Endothelial cell of umbilical vein (primary cell): ENCODE results near the gene ERN2. TPM values are rescaled to one million over a fixed set of nuclear protein-coding genes. Genes with fewer than 3 reads are reported as not detected.
"Not testable (repeated sequence)": the region's sequence is repeated elsewhere in the genome, so short reads cannot be mapped to it uniquely, and the experiment has no call there.

Source experiments
- BruUV-seq: library from RNA; stranded (reverse); fragments of 400-500 nt; replicated peaks from 2 replicates; lab custom pipeline; 2021; lab: Mats Ljungman, UMichigan
- CTCF ChIA-PET: fragments of 300-600, 350-600 bp; sonication (Branson Sonifier 250); formaldehyde crosslinking; loops from one replicate; lab custom pipeline; 2021; ENCODE audit warnings: antibody characterized with exemption, inconsistent platforms; lab: Charles Lee
- POLR2A ChIA-PET: fragments of 300-600, 350-600 bp; sonication (Branson Sonifier 250); formaldehyde crosslinking; loops from one replicate; lab custom pipeline; 2021; ENCODE audit warnings: antibody characterized with exemption, inconsistent platforms; lab: Charles Lee
- DNase-seq: peaks from one replicate; pipeline ENCODE4 v3.0.0-alpha.2; 2011; ENCODE audit warnings: low read depth, low spot score
- FAIRE-seq: peaks from 2 replicates; lab custom pipeline; 2011; peaks lifted over from hg19 to GRCh38; lab: Jason Lieb, UNC
- H2AFZ ChIP-seq: 2 replicates; pipeline ENCODE4 v1.6.0; 2012; ENCODE audit warnings: low read depth, low read length, control low read depth, inconsistent platforms
- H3K27ac ChIP-seq: 2 replicates; pipeline ENCODE4 v1.5.1; 2011; ENCODE audit warnings: low read depth, mild to moderate bottlenecking, control low read depth, low read length, moderate library complexity; ENCODE audit not compliant: insufficient read depth
- H3K27me3 ChIP-seq, 2 experiments: 2 replicates each; pipeline versions ENCODE4 v1.6.0 to v1.6.1; 2011; ENCODE audit warnings: low read length in 2 of 2, mixed read lengths in 1 of 2; ENCODE audit not compliant: control insufficient read depth in 2 of 2, insufficient read depth in 2 of 2
- H3K36me3 ChIP-seq, 2 experiments: 2 replicates in 1 of 2; 3 replicates in 1 of 2; pipeline ENCODE4 v1.5.1; 2011; ENCODE audit warnings: low read length in 2 of 2, mild to moderate bottlenecking in 1 of 2, moderate library complexity in 1 of 2; ENCODE audit not compliant: control insufficient read depth in 2 of 2, insufficient read depth in 2 of 2; ENCODE audit errors: extremely low read depth in 1 of 2
- H3K4me1 ChIP-seq: 3 replicates; pipeline ENCODE4 v1.5.1; 2011; ENCODE audit warnings: mild to moderate bottlenecking, low read length; ENCODE audit not compliant: control insufficient read depth, insufficient read depth; ENCODE audit errors: extremely low read depth
- H3K4me2 ChIP-seq: 2 replicates; pipeline ENCODE4 v1.6.1; 2011; ENCODE audit warnings: low read length, control low read depth, mixed read lengths; ENCODE audit not compliant: insufficient read depth
- H3K4me3 ChIP-seq, 3 experiments: fragments of 200-600 bp in 1 of 3; sonication (generic), shearing (Covaris generic) in 1 of 3; replicated peaks in 1 of 3; 2 replicates each; pipeline ENCODE4 v1.5.1; 2011 to 2016; ENCODE audit warnings: control low read depth in 3 of 3, low read length in 3 of 3, mild to moderate bottlenecking in 2 of 3, inconsistent platforms in 1 of 3, low read depth in 1 of 3, moderate library complexity in 1 of 3; ENCODE audit not compliant: insufficient read depth in 1 of 3
- H3K79me2 ChIP-seq: 2 replicates; pipeline ENCODE4 v1.6.0; 2012; ENCODE audit warnings: low read length, inconsistent platforms; ENCODE audit not compliant: control insufficient read depth, insufficient read depth
- H3K9ac ChIP-seq: replicated peaks from 2 replicates; pipeline ENCODE3; 2011; ENCODE audit warnings: low read length, control low read depth; ENCODE audit not compliant: insufficient read depth; ENCODE audit errors: extremely low read depth
- H3K9me1 ChIP-seq: replicated peaks from 3 replicates; pipeline ENCODE4 v1.6.0; 2011; ENCODE audit warnings: mild to moderate bottlenecking, low read length; ENCODE audit not compliant: control insufficient read depth, insufficient read depth; ENCODE audit errors: extremely low read depth
- H3K9me3 ChIP-seq: replicated peaks from 2 replicates; pipeline ENCODE4 v1.5.1; 2012; ENCODE audit warnings: low read length, inconsistent platforms; ENCODE audit not compliant: control insufficient read depth, insufficient read depth
- H4K20me1 ChIP-seq: replicated peaks from 2 replicates; pipeline ENCODE3; 2011; ENCODE audit warnings: mild to moderate bottlenecking, low read length; ENCODE audit not compliant: control insufficient read depth, insufficient read depth; ENCODE audit errors: extremely low read depth
- EZH2 ChIP-seq: IDR thresholded peaks from 2 replicates; pipeline ENCODE4 v1.6.1; 2012; ENCODE audit warnings: borderline replicate concordance, low read depth, mild to moderate bottlenecking, moderate library complexity, low read length, inconsistent platforms; ENCODE audit not compliant: severe bottlenecking
- FOS ChIP-seq: IDR thresholded peaks from 2 replicates; pipeline ENCODE4 v1.6.1; 2011; ENCODE audit warnings: mild to moderate bottlenecking, low read length, moderate library complexity, borderline replicate concordance; ENCODE audit not compliant: insufficient read depth
- GATA2 ChIP-seq: IDR thresholded peaks from 2 replicates; pipeline ENCODE4 v1.7.0; 2011; ENCODE audit warnings: low read depth, mild to moderate bottlenecking, moderate library complexity, mixed read lengths, low read length; ENCODE audit not compliant: insufficient read length, insufficient read depth
- JUN ChIP-seq: IDR thresholded peaks from 2 replicates; pipeline ENCODE4 v1.6.1; 2011; ENCODE audit warnings: borderline replicate concordance, low read depth; ENCODE audit not compliant: insufficient read length, insufficient read depth
- MAX ChIP-seq: IDR thresholded peaks from 2 replicates; pipeline ENCODE4 v1.6.1; 2011; ENCODE audit not compliant: insufficient read depth, insufficient read length
- MYC ChIP-seq: IDR thresholded peaks from one replicate; pipeline ENCODE4 v1.6.1; 2011; ENCODE audit warnings: mild to moderate bottlenecking, low read depth, low read length
- POLR2A ChIP-seq: IDR thresholded peaks from 2 replicates; pipeline ENCODE4 v1.6.1; 2012; ENCODE audit warnings: low read depth, mild to moderate bottlenecking, control low read depth, low read length
- POLR2AphosphoS5 ChIP-seq: IDR thresholded peaks from 2 replicates; pipeline ENCODE4 v1.6.1; 2012; ENCODE audit warnings: low read depth, mild to moderate bottlenecking, control low read depth, low read length, moderate library complexity; ENCODE audit not compliant: insufficient read depth
- dilution Hi-C: fragments of 300-500 bp; cut with MboI; formaldehyde crosslinking; loops from one replicate; pipeline ENCODE4 v1.15.0; 2019; ENCODE audit warnings: low sequenced_read_pairs; ENCODE audit not compliant: extremely low pct_ligation_motif_present
- intact Hi-C: fragments of 100-400 bp; cut with micrococcal nuclease; formaldehyde crosslinking; loops from one replicate; pipeline ENCODE4 v1.10.0; 2022
- polyA plus RNA-seq, 4 experiments: library from polyadenylated mRNA; depleted of rRNA in 3 of 4; stranded (reverse) in 3 of 4; unstranded in 1 of 4; fragments of >200 nt; gene quantifications; 2 replicates each; pipeline versions ENCODE4 v1.2.1 to v1.2.3, GENCODE V29; 2011 to 2012; ENCODE audit warnings: missing spikeins in 1 of 4
- total RNA-seq: library from RNA; stranded (reverse); gene quantifications from 2 replicates; pipeline ENCODE4 v1.2.3, GENCODE V29; 2021
- TF ChIP-seq, protein P1 (sequence below), 2 donors: IDR thresholded peaks; 1 replicate in 1 of 2; 2 replicates in 1 of 2; pipeline ENCODE4 v1.5.1; 2011; ENCODE audit warnings: low read length in 2 of 2, mild to moderate bottlenecking in 2 of 2, moderate library complexity in 2 of 2, control low read depth in 1 of 2, inconsistent platforms in 1 of 2, low read depth in 1 of 2; ENCODE audit not compliant: insufficient read depth in 1 of 2; ENCODE audit errors: extremely low read depth in 1 of 2

The ERN2 gene
- total and polyA plus RNA-seq, 2 donors (not counting 3 experiments of a cell fraction or from before 2014, with no cell fraction given): 0.15 TPM; not detected in 1

- H3K36me3 ChIP-seq: no peaks in the 10 kb centered on the region
- TF ChIP-seq POLR2A: no peak
- TF ChIP-seq MYC: no peak
- TF ChIP-seq POLR2AphosphoS5: no peak
- no peak for TF ChIP-seq GATA2
- TF ChIP-seq JUN: no peak
- TF ChIP-seq MAX: no peak
- TF ChIP-seq, protein P1, sequence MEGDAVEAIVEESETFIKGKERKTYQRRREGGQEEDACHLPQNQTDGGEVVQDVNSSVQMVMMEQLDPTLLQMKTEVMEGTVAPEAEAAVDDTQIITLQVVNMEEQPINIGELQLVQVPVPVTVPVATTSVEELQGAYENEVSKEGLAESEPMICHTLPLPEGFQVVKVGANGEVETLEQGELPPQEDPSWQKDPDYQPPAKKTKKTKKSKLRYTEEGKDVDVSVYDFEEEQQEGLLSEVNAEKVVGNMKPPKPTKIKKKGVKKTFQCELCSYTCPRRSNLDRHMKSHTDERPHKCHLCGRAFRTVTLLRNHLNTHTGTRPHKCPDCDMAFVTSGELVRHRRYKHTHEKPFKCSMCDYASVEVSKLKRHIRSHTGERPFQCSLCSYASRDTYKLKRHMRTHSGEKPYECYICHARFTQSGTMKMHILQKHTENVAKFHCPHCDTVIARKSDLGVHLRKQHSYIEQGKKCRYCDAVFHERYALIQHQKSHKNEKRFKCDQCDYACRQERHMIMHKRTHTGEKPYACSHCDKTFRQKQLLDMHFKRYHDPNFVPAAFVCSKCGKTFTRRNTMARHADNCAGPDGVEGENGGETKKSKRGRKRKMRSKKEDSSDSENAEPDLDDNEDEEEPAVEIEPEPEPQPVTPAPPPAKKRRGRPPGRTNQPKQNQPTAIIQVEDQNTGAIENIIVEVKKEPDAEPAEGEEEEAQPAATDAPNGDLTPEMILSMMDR (IDR thresholded peaks at IDR 0.05; ENCODE audit: extremely low read depth in 1 of 2, insufficient read depth in 1 of 2, low read depth in 1 of 2, low read length in 2 of 2): no peak
- TF ChIP-seq EZH2: no peak
- TF ChIP-seq FOS: no peak
- no TSS peak for BruUV-seq
- no peaks in the 10 kb centered on the region for H3K9me3 ChIP-seq
- no peak overlapping the region for H3K4me3 ChIP-seq
- dilution Hi-C loops: no loop called here
- H3K9ac ChIP-seq: no peak overlapping the region
- H3K4me2 ChIP-seq: no peak overlapping the region
- no peaks in the 10 kb centered on the region for H3K4me1 ChIP-seq
- no peaks in the 10 kb centered on the region for H3K79me2 ChIP-seq
- no peak for DNase-seq
- no peak for FAIRE-seq
- CTCF ChIA-PET: no interaction called here
- H3K9me1 ChIP-seq: no peaks in the 10 kb centered on the region
- no peak overlapping the region for H3K27ac ChIP-seq
- intact Hi-C loops: no loop called here
- H2AFZ ChIP-seq: no peak overlapping the region
- no peaks in the 10 kb centered on the region for H4K20me1 ChIP-seq
- H3K27me3 ChIP-seq: peaks cover 14 to 24% of the 10 kb centered on the region in 2 experiments
- POLR2A ChIA-PET: no interaction called here
Measured at GRCh38 chr16:23753908-23754593, 41.0 kb upstream of the ERN2 start.

- H3K9me1 ChIP-seq, DNase-seq, H3K9me3 ChIP-seq, dilution Hi-C loops, H3K27ac ChIP-seq, H3K4me1 ChIP-seq, intact Hi-C loops, H3K9ac ChIP-seq, H2AFZ ChIP-seq, H3K79me2 ChIP-seq, BruUV-seq, H4K20me1 ChIP-seq, FAIRE-seq, H3K4me3 ChIP-seq, POLR2A ChIA-PET, H3K4me2 ChIP-seq, H3K36me3 ChIP-seq: not testable (repeated sequence)
- H3K27me3 ChIP-seq: peaks cover 13 to 24% of the 10 kb centered on the region in 2 experiments
- CTCF ChIA-PET: interaction anchor here (1.0 kb wide), 1 partner anchor 20 kb away, joined by 4 read pairs; no protein-coding TSS in a partner anchor
Measured at GRCh38 chr16:23751053-23751452, 38.0 kb upstream of the ERN2 start.
